Measurements from ENCODE around the gene OR9A2.

Gene OR9A2

GRCh38 chr7:143027032-143027431 lies at the start of gene OR9A2:
Gene OR9A2 (minus strand): TSS chr7:143027132. CDS start chr7:143027132, 0 bp downstream.
- DNase-seq = no peak

GRCh38 chr7:143074141-143074540 lies 47.2 kb upstream of the OR9A2 start:
- no peak for DNase-seq

- no peak for DNase-seq
Measured at GRCh38 chr7:143073556-143073955, 46.6 kb upstream of the OR9A2 start.

- no peak for DNase-seq
Measured at GRCh38 chr7:143069912-143070500, 43.1 kb upstream of the OR9A2 start.

GRCh38 chr7:143068446-143068845 lies 41.5 kb upstream of the OR9A2 start:
- DNase-seq = no peak

- DNase-seq = no peak
Measured at GRCh38 chr7:143063741-143064140, 36.8 kb upstream of the OR9A2 start.

GRCh38 chr7:143055754-143056153 lies 28.8 kb upstream of the OR9A2 start:
- no peak for DNase-seq

GRCh38 chr7:143054621-143055020 lies 27.7 kb upstream of the OR9A2 start:
- no peak for DNase-seq

GRCh38 chr7:143052041-143052440 lies 25.1 kb upstream of the OR9A2 start, which contains the start of gene OR6V1:
Gene OR6V1 (plus strand): TSS chr7:143052341. CDS start chr7:143052341, 0 bp downstream.
- no peak for DNase-seq

GRCh38 chr7:143050931-143051330 lies 24.0 kb upstream of the OR9A2 start:
- DNase-seq = no peak

GRCh38 chr7:143049362-143049761 lies 22.4 kb upstream of the OR9A2 start:
- no peak for DNase-seq

GRCh38 chr7:143048827-143049226 lies 21.9 kb upstream of the OR9A2 start:
- peak; percentile 4 for DNase-seq

- no peak for DNase-seq
Measured at GRCh38 chr7:143047326-143047725, 20.4 kb upstream of the OR9A2 start.

GRCh38 chr7:143046426-143046851 lies 19.5 kb upstream of the OR9A2 start:
- no peak for DNase-seq

- DNase-seq = no peak
Measured at GRCh38 chr7:143043391-143043790, 16.5 kb upstream of the OR9A2 start.

GRCh38 chr7:143042790-143043271 lies 15.9 kb upstream of the OR9A2 start:
- no peak for DNase-seq

GRCh38 chr7:143042159-143042789 lies 15.3 kb upstream of the OR9A2 start:
- no peak for DNase-seq

GRCh38 chr7:143041346-143041745 lies 14.4 kb upstream of the OR9A2 start:
- DNase-seq = no peak

- DNase-seq = no peak
Measured at GRCh38 chr7:143040209-143040715, 13.3 kb upstream of the OR9A2 start.

- DNase-seq = no peak
Measured at GRCh38 chr7:143038635-143039034, 11.7 kb upstream of the OR9A2 start.

GRCh38 chr7:143027683-143028082 lies 751 bp upstream of the OR9A2 start:
- no peak for DNase-seq

GRCh38 chr7:143025371-143025770 lies 1.6 kb downstream of the OR9A2 start:
- no peak for DNase-seq

GRCh38 chr7:143023047-143023446 lies 3.9 kb downstream of the OR9A2 start:
- no peak for DNase-seq

GRCh38 chr7:143018931-143019330 lies 8.0 kb downstream of the OR9A2 start:
- no peak for DNase-seq
